GM23338 (cell line): Measurements from ENCODE around the gene NDUFV2. TPM values are rescaled to one million over a fixed set of nuclear protein-coding genes. Genes with fewer than 3 reads are reported as not detected.
A peak's percentile ranks its signal among the peaks of the same experiment; 100 is the strongest.

Source experiments
- ATAC-seq: fragments of 200-7000 bp; cut with Tn5 transposase; 3 replicates; pipeline ENCODE4 v1.9.1; 2020
- DNase-seq: peaks from one replicate; pipeline ENCODE4 v3.0.0-alpha.2; 2015; ENCODE audit warnings: low spot score
- H2AFZ ChIP-seq: fragments of 200-600 bp; sonication (generic); 2 replicates; pipeline ENCODE4 v1.8.0; 2016; ENCODE audit warnings: antibody characterized with exemption, mild to moderate bottlenecking, moderate library complexity
- H3F3A ChIP-seq: fragments of 200-600 bp; sonication (generic); replicated peaks from 2 replicates; pipeline ENCODE4 v1.8.0; 2017; ENCODE audit warnings: antibody characterized with exemption, mixed run types, low read depth
- H3K27ac ChIP-seq: fragments of 200-600 bp; sonication (generic); 2 replicates; pipeline ENCODE4 v1.6.1; 2016; ENCODE audit warnings: low read depth
- H3K27me3 ChIP-seq: fragments of 200-600 bp; sonication (generic); 2 replicates; pipeline ENCODE4 v1.8.0; 2016; ENCODE audit warnings: mild to moderate bottlenecking, mixed run types, moderate library complexity; ENCODE audit not compliant: insufficient read depth
- H3K36me3 ChIP-seq: fragments of 200-600 bp; sonication (generic); 2 replicates; pipeline ENCODE4 v1.8.0; 2016; ENCODE audit warnings: mild to moderate bottlenecking; ENCODE audit not compliant: insufficient read depth
- H3K4me1 ChIP-seq: fragments of 200-600 bp; sonication (generic); 2 replicates; pipeline ENCODE4 v1.8.0; 2016; ENCODE audit warnings: mild to moderate bottlenecking, moderate library complexity; ENCODE audit not compliant: insufficient read depth
- H3K4me2 ChIP-seq: fragments of 200-600 bp; sonication (generic); 2 replicates; pipeline ENCODE4 v1.7.1; 2017; ENCODE audit warnings: mixed run types
- H3K4me3 ChIP-seq: fragments of 200-600 bp; sonication (generic); 2 replicates; pipeline ENCODE4 v1.6.1; 2016; ENCODE audit warnings: mixed run types
- H3K79me2 ChIP-seq: fragments of 200-600 bp; sonication (generic); replicated peaks from 2 replicates; pipeline ENCODE4 v1.8.0; 2017; ENCODE audit warnings: mild to moderate bottlenecking; ENCODE audit not compliant: insufficient read depth
- H3K9me2 ChIP-seq: fragments of 200-600 bp; sonication (generic); 2 replicates; pipeline ENCODE4 v1.8.0; 2017; ENCODE audit not compliant: insufficient read depth
- H4K20me1 ChIP-seq: fragments of 200-600 bp; sonication (generic); replicated peaks from 2 replicates; pipeline ENCODE4 v1.8.0; 2017; ENCODE audit warnings: mild to moderate bottlenecking; ENCODE audit not compliant: insufficient read depth
- H3K27ac Mint-ChIP-seq: 2 replicates; pipeline ENCODE4 v1.8.0; 2020; ENCODE audit warnings: inconsistent platforms, mild to moderate bottlenecking, moderate library complexity, mixed read lengths
- H3K27me3 Mint-ChIP-seq: 3 replicates; pipeline ENCODE4 v1.8.0; 2022; ENCODE audit warnings: low read depth, mild to moderate bottlenecking, moderate library complexity, mixed read lengths, inconsistent platforms; ENCODE audit not compliant: insufficient read depth, poor library complexity
- H3K36me3 Mint-ChIP-seq: 3 replicates; pipeline ENCODE4 v1.8.0; 2021; ENCODE audit warnings: low read depth, mild to moderate bottlenecking, inconsistent platforms, moderate library complexity, mixed read lengths
- H3K4me1 Mint-ChIP-seq: 3 replicates; pipeline ENCODE4 v1.8.0; 2020; ENCODE audit warnings: mild to moderate bottlenecking, inconsistent platforms, mixed read lengths
- H3K4me3 Mint-ChIP-seq: 3 replicates; pipeline ENCODE4 v1.8.0; 2021; ENCODE audit warnings: moderate library complexity, mild to moderate bottlenecking, inconsistent platforms, mixed read lengths
- H3K9me3 Mint-ChIP-seq: 3 replicates; pipeline ENCODE4 v1.8.0; 2020; ENCODE audit warnings: moderate library complexity, mild to moderate bottlenecking, inconsistent platforms, mixed read lengths
- CREB1 ChIP-seq: fragments of 250-450 bp; sonication (Bioruptor Pico); IDR thresholded peaks from 2 replicates; pipeline ENCODE4 v1.5.0; 2020; ENCODE audit warnings: low read depth, mild to moderate bottlenecking, moderate library complexity
- ETS1 ChIP-seq: IDR thresholded peaks from 2 replicates; pipeline ENCODE4 v1.6.1; 2016; ENCODE audit warnings: antibody characterized with exemption
- EZH2 ChIP-seq: fragments of 200-600 bp; sonication (generic); IDR thresholded peaks from one replicate; pipeline ENCODE4 v1.8.0; 2017; ENCODE audit warnings: antibody characterized with exemption, mild to moderate bottlenecking, low read depth; ENCODE audit not compliant: unreplicated experiment
- EZH2phosphoT487 ChIP-seq: fragments of 200-600 bp; sonication (generic); IDR thresholded peaks from one replicate; pipeline ENCODE4 v1.8.1; 2018; ENCODE audit warnings: antibody characterized with exemption; ENCODE audit not compliant: unreplicated experiment
- JUNB ChIP-seq: IDR thresholded peaks from one replicate; pipeline ENCODE4 v1.6.1; 2016; ENCODE audit warnings: antibody characterized with exemption; ENCODE audit not compliant: unreplicated experiment
- REST ChIP-seq: IDR thresholded peaks from one replicate; pipeline ENCODE4 v1.6.1; 2018; ENCODE audit warnings: antibody characterized with exemption; ENCODE audit not compliant: unreplicated experiment
- ZNF114 ChIP-seq: fragments of 250-450 bp; sonication (Bioruptor Pico); IDR thresholded peaks from 2 replicates; pipeline ENCODE4 v1.5.0; 2020; ENCODE audit warnings: mild to moderate bottlenecking, moderate library complexity
- ZNF331 ChIP-seq: fragments of 250-450 bp; sonication (Bioruptor Pico); IDR thresholded peaks from 2 replicates; pipeline ENCODE4 v1.5.0; 2020; ENCODE audit warnings: low read depth, mild to moderate bottlenecking, moderate library complexity
- ZNF462 ChIP-seq: fragments of 250-450 bp; sonication (Bioruptor Pico); IDR thresholded peaks from 2 replicates; pipeline ENCODE4 v1.5.0; 2020; ENCODE audit warnings: mild to moderate bottlenecking, moderate library complexity
- polyA plus RNA-seq: library from polyadenylated mRNA; unstranded; fragments of >200 nt; fragmentation: Nextera tagmentation; extraction: Ambion mirVana; gene quantifications from 2 replicates; pipeline ENCODE4 v1.2.1, GENCODE V29; 2016
- total RNA-seq: library from RNA; depleted of rRNA; stranded (reverse); fragments of >200 nt; shearing (Covaris generic); gene quantifications from 2 replicates; pipeline ENCODE4 v1.2.3, GENCODE V29; 2014

NDUFV2 gene
- total and polyA plus RNA-seq, 2 experiments from 2014 or later: 157 to 577 TPM

GRCh38 chr18:9096685-9097084 lies 5.8 kb upstream of the NDUFV2 start:
- Histone ChIP-seq H3F3A (no peaks in the 10 kb centered on the region), H3K27me3 (no peaks in the 10 kb centered on the region), H3K9me2 (no peaks in the 10 kb centered on the region), H3K36me3 (no peaks in the 10 kb centered on the region), H3K4me2 (peak overlapping the region; percentile 46), H3K4me1 (peaks cover 29% of the 10 kb centered on the region), H3K27ac (peak overlapping the region; percentile 10; the same call in 1 of the 2 replicates), H4K20me1 (no peaks in the 10 kb centered on the region), H3K4me3 (peak overlapping the region; percentile 22; the same call in 1 of the 2 replicates), H3K79me2 (no peaks in the 10 kb centered on the region), H2AFZ (peak overlapping the region; percentile 87)
- no peaks in the 10 kb centered on the region for H3K27me3 Mint-ChIP-seq
- H3K4me3 Mint-ChIP-seq: 0 out of 3 replicates have a peak overlapping the region, but pooled peaks have one; percentile 4
- no peak for ATAC-seq
- 0 out of 2 replicates have a peak overlapping the region, but pooled peaks have one; percentile 74 for H3K27ac Mint-ChIP-seq
- DNase-seq: no peak
- TF ChIP-seq REST (no peak), JUNB (no peak), ZNF462 (CRISPR knock-in tag) (no peak), ETS1 (no peak), EZH2phosphoT487 (no peak), CREB1 (no peak), ZNF114 (CRISPR knock-in tag) (no peak), ZNF331 (no peak), EZH2 (no peak)
- H3K9me3 Mint-ChIP-seq: no peaks in the 10 kb centered on the region
- H3K4me1 Mint-ChIP-seq: peaks cover 32% of the 10 kb centered on the region
- H3K36me3 Mint-ChIP-seq: no peaks in the 10 kb centered on the region
